GM18870 (cell line): ENCODE measurements around the gene CAPZA2.

Experiments
- ATAC-seq: cut with Tn5 transposase; IDR thresholded peaks from one replicate; pipeline ENCODE4 v1.9.1; 2021; ENCODE audit warnings: moderate library complexity; ENCODE audit not compliant: unreplicated experiment

CAPZA2 gene

GRCh38 chr7:116861717-116862116, 670 bp upstream of the CAPZA2 start:
- ATAC-seq: no peak

- ATAC-seq: peak; percentile 29
These were observed 724 bp downstream of the CAPZA2 start for GRCh38 chr7:116862951-116863670.

- no peak for ATAC-seq
These were observed 1.6 kb downstream of the CAPZA2 start for GRCh38 chr7:116863936-116864500.

- no peak for ATAC-seq
These were observed 8.8 kb downstream of the CAPZA2 start for GRCh38 chr7:116871061-116871700.

GRCh38 chr7:116872026-116872425, 9.6 kb downstream of the CAPZA2 start:
- ATAC-seq: no peak

- ATAC-seq: no peak
These were observed 11.2 kb downstream of the CAPZA2 start for GRCh38 chr7:116873619-116874018.

- no peak for ATAC-seq
These were observed 14.5 kb downstream of the CAPZA2 start for GRCh38 chr7:116876664-116877442.

GRCh38 chr7:116877443-116878217, 15.2 kb downstream of the CAPZA2 start:
- no peak for ATAC-seq

GRCh38 chr7:116884691-116885090, 22.3 kb downstream of the CAPZA2 start:
- ATAC-seq: no peak

GRCh38 chr7:116885724-116886123, 23.3 kb downstream of the CAPZA2 start:
- no peak for ATAC-seq

- ATAC-seq: no peak
These were observed 24.3 kb downstream of the CAPZA2 start for GRCh38 chr7:116886543-116887156.

GRCh38 chr7:116888895-116889294, 26.5 kb downstream of the CAPZA2 start:
- no peak for ATAC-seq

- ATAC-seq: no peak
These were observed 33.5 kb downstream of the CAPZA2 start for GRCh38 chr7:116895849-116896248.

GRCh38 chr7:116897661-116898060, 35.3 kb downstream of the CAPZA2 start:
- no peak for ATAC-seq

GRCh38 chr7:116899308-116899707, 36.9 kb downstream of the CAPZA2 start:
- ATAC-seq: no peak

GRCh38 chr7:116901143-116901542, 38.8 kb downstream of the CAPZA2 start:
- ATAC-seq: no peak

- no peak for ATAC-seq
These were observed 40.5 kb downstream of the CAPZA2 start for GRCh38 chr7:116902867-116903266.

GRCh38 chr7:116906391-116906790, 44.0 kb downstream of the CAPZA2 start:
- ATAC-seq: no peak

GRCh38 chr7:116910383-116910782, 48.0 kb downstream of the CAPZA2 start:
- no peak for ATAC-seq

- no peak for ATAC-seq
These were observed 49.4 kb downstream of the CAPZA2 start for GRCh38 chr7:116911801-116912200.
